Prostate gland (tissue), 2 donors: ENCODE results near the gene RAI1. TPM values are rescaled to one million over a fixed set of nuclear protein-coding genes. Genes with fewer than 3 reads are reported as not detected.

Experiments
- DNase-seq: peaks from one replicate; pipeline ENCODE4 v3.0.0-alpha.2; 2019; ENCODE audit warnings: low spot score
- H3K27ac ChIP-seq, 2 donors: fragments of 200-600 bp; sonication (generic); 2 replicates each; pipeline ENCODE4 v1.5.1; 2017 to 2019
- H3K27me3 ChIP-seq: fragments of 200-600 bp; sonication (generic); replicated peaks from 2 replicates; pipeline ENCODE4 v1.5.1; 2019; ENCODE audit not compliant: insufficient read depth
- H3K36me3 ChIP-seq, 2 donors: fragments of 200-600 bp; sonication (generic); 1 replicate in 1 of 2; 2 replicates in 1 of 2; pipeline versions ENCODE4 v1.5.1 to v1.8.1; 2017 to 2019
- H3K4me1 ChIP-seq: fragments of 200-600 bp; sonication (generic); replicated peaks from 2 replicates; pipeline ENCODE4 v1.5.1; 2019
- H3K4me3 ChIP-seq, 2 donors: fragments of 200-600 bp; sonication (generic); 2 replicates each; pipeline ENCODE4 v1.5.1; 2017 to 2019
- H3K9me3 ChIP-seq: fragments of 200-600 bp; sonication (generic); 2 replicates; pipeline ENCODE4 v1.5.1; 2017
- POLR2A ChIP-seq: fragments of 450-650 bp; IDR thresholded peaks from one replicate; pipeline ENCODE4 v1.6.1; 2016; ENCODE audit warnings: antibody characterized with exemption, mild to moderate bottlenecking
- POLR2AphosphoS5 ChIP-seq: sonication (generic); formaldehyde crosslinking; IDR thresholded peaks from one replicate; pipeline ENCODE4 v1.6.1; 2017; ENCODE audit warnings: antibody characterized with exemption
- WGBS: methylation state at CpG from one replicate; pipeline ENCODE4 v1.1.5; 2018; 5-methylcytosine and 5-hydroxymethylcytosine counted together
- intact Hi-C: fragments of 100-400 bp; cut with DNase I; formaldehyde crosslinking; loops from one replicate; pipeline ENCODE4 v1.14.2; 2022
- total RNA-seq, 2 donors: library from RNA; depleted of rRNA; stranded (reverse); fragments of >200 nt; gene quantifications; one replicate each; pipeline ENCODE4 v1.1.0, GENCODE V29; 2016
- TF ChIP-seq, protein P1 (sequence below), 4 experiments: fragments of 200-600 bp in 2 of 4; fragments of 450-650 bp in 2 of 4; sonication (generic) in 2 of 4; IDR thresholded peaks; 1 replicate in 3 of 4; 2 replicates in 1 of 4; pipeline ENCODE4 v1.5.1; 2016 to 2019; ENCODE audit warnings: antibody characterized with exemption in 4 of 4, mild to moderate bottlenecking in 2 of 4, moderate library complexity in 2 of 4

Gene RAI1
- total RNA-seq, 2 donors from 2014 or later: 69.2 to 71.0 TPM

DNA sequence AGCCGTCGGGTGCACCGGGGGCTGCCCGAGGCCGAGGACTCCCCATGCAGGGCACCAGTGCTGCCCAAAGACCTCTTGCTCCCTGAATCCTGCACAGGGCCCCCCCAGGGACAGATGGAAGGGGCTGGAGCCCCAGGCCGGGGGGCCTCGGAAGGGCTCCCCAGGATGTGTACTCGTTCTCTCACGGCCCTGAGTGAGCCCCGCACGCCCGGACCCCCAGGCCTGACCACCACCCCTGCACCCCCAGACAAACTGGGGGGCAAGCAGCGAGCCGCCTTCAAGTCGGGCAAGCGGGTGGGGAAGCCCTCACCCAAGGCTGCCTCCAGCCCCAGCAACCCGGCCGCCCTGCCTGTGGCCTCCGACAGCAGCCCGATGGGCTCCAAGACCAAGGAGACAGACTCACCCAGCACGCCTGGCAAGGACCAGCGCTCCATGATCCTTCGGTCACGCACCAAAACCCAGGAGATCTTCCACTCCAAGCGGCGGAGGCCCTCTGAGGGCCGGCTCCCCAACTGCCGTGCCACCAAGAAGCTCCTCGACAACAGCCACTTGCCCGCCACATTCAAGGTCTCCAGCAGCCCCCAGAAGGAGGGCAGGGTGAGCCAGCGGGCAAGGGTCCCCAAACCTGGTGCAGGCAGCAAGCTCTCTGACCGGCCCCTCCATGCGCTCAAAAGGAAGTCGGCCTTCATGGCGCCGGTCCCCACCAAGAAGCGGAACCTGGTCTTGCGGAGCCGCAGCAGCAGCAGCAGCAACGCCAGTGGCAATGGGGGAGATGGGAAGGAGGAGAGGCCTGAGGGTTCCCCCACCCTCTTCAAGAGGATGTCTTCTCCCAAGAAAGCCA, 114.9 kb downstream of the RAI1 start:
- H3K36me3 ChIP-seq: peaks cover 7% of the 10 kb centered on the region in 2 donors
- TF ChIP-seq, protein P1, sequence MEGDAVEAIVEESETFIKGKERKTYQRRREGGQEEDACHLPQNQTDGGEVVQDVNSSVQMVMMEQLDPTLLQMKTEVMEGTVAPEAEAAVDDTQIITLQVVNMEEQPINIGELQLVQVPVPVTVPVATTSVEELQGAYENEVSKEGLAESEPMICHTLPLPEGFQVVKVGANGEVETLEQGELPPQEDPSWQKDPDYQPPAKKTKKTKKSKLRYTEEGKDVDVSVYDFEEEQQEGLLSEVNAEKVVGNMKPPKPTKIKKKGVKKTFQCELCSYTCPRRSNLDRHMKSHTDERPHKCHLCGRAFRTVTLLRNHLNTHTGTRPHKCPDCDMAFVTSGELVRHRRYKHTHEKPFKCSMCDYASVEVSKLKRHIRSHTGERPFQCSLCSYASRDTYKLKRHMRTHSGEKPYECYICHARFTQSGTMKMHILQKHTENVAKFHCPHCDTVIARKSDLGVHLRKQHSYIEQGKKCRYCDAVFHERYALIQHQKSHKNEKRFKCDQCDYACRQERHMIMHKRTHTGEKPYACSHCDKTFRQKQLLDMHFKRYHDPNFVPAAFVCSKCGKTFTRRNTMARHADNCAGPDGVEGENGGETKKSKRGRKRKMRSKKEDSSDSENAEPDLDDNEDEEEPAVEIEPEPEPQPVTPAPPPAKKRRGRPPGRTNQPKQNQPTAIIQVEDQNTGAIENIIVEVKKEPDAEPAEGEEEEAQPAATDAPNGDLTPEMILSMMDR (IDR thresholded peaks at IDR 0.05): no peak
- TF ChIP-seq POLR2AphosphoS5: no peak
- no peak for TF ChIP-seq POLR2A
- 90% methylated on average over 36 of the region's 40 CpGs for WGBS
- no peak for DNase-seq
- no peak overlapping the region for H3K27ac ChIP-seq
- H3K27me3 ChIP-seq: no peaks in the 10 kb centered on the region
- H3K9me3 ChIP-seq: no peaks in the 10 kb centered on the region
- intact Hi-C loops: no loop called here
- H3K4me1 ChIP-seq: no peaks in the 10 kb centered on the region
- H3K4me3 ChIP-seq: no peak overlapping the region

DNA sequence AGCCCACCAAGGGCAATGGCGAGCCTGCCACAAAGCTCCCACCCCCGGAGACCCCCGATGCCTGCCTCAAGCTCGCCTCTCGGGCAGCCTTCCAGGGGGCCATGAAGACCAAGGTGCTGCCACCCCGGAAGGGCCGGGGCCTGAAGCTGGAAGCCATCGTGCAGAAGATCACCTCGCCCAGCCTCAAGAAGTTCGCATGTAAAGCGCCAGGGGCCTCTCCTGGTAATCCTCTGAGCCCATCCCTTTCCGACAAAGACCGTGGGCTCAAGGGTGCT, 115.5 kb downstream of the RAI1 start:
- Histone ChIP-seq H3K27ac (no peak overlapping the region), H3K36me3 (peaks cover 7% of the 10 kb centered on the region in 2 donors), H3K4me3 (no peak overlapping the region), H3K27me3 (no peaks in the 10 kb centered on the region), H3K9me3 (no peaks in the 10 kb centered on the region), H3K4me1 (no peaks in the 10 kb centered on the region)
- intact Hi-C loops: no loop called here
- 93% methylated on average over 13 of the region's 13 CpGs for WGBS
- TF ChIP-seq POLR2AphosphoS5: no peak
- TF ChIP-seq, protein P1 (IDR thresholded peaks at IDR 0.05): no peak
- no peak for TF ChIP-seq POLR2A
- DNase-seq: no peak

DNA sequence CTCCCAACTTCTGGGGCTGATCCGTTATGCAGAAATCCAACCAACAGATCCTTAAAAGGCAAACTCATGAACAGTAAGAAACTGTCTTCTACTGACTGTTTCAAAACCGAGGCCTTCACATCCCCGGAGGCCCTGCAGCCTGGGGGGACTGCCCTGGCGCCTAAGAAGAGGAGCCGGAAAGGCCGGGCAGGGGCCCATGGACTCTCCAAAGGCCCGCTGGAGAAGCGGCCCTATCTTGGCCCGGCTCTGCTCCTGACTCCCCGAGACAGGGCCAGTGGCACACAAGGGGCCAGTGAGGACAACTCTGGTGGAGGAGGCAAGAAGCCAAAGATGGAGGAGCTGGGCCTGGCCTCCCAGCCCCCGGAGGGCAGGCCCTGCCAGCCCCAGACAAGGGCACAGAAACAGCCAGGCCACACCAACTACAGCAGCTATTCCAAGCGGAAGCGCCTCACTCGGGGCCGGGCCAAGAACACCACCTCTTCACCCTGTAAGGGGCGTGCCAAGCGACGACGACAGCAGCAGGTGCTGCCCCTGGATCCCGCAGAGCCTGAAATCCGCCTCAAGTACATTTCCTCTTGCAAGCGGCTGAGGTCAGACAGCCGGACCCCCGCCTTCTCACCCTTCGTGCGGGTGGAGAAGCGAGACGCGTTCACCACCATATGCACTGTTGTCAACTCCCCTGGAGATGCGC, 116.0 kb downstream of the RAI1 start:
- Histone ChIP-seq H3K9me3 (no peaks in the 10 kb centered on the region), H3K27me3 (no peaks in the 10 kb centered on the region), H3K27ac (no peak overlapping the region), H3K4me3 (no peak overlapping the region), H3K36me3 (peaks cover 7% of the 10 kb centered on the region in 2 donors), H3K4me1 (no peaks in the 10 kb centered on the region)
- no peak for DNase-seq
- intact Hi-C loops: no loop called here
- no peak for TF ChIP-seq POLR2A
- TF ChIP-seq, protein P1 (IDR thresholded peaks at IDR 0.05): no peak
- no peak for TF ChIP-seq POLR2AphosphoS5
- WGBS: 91% methylated on average over 30 of the region's 30 CpGs

DNA sequence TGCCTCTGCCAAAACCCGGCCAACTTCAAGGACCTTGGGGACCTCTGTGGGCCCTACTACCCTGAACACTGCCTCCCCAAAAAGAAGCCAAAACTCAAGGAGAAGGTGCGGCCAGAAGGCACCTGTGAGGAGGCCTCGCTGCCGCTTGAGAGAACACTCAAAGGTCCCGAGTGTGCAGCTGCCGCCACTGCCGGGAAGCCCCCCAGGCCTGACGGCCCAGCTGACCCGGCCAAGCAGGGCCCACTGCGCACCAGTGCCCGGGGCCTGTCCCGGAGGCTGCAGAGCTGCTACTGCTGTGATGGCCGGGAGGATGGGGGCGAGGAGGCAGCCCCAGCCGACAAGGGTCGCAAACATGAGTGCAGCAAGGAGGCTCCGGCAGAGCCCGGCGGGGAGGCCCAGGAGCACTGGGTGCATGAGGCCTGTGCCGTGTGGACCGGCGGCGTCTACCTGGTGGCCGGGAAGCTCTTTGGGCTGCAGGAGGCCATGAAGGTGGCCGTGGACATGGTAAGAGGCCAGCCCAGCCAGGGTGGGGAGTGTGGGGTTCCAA, 116.8 kb downstream of the RAI1 start:
- Histone ChIP-seq H3K9me3 (no peaks in the 10 kb centered on the region), H3K4me3 (no peak overlapping the region), H3K4me1 (no peaks in the 10 kb centered on the region), H3K27ac (no peak overlapping the region), H3K27me3 (no peaks in the 10 kb centered on the region), H3K36me3 (peaks cover 7% of the 10 kb centered on the region in 2 donors)
- TF ChIP-seq POLR2AphosphoS5 (no peak), POLR2A (no peak)
- TF ChIP-seq, protein P1 (IDR thresholded peaks at IDR 0.05): no peak
- no peak for DNase-seq
- 94% methylated on average over 24 of the region's 25 CpGs for WGBS
- intact Hi-C loops: no loop called here
